GM12873 (cell line): ENCODE results near the gene NEB.

ENCODE experiments used
- CTCF ChIP-seq: IDR thresholded peaks from 2 replicates; pipeline ENCODE4 v1.5.1; 2012; ENCODE audit warnings: low read depth, mild to moderate bottlenecking, moderate library complexity, low read length, control low read depth; ENCODE audit not compliant: insufficient read depth; ENCODE audit errors: missing control alignments

NEB gene

GRCh38 chr2:151670346-151670745 lies 63.9 kb downstream of the NEB start:
- TF ChIP-seq CTCF = no peak

DNA sequence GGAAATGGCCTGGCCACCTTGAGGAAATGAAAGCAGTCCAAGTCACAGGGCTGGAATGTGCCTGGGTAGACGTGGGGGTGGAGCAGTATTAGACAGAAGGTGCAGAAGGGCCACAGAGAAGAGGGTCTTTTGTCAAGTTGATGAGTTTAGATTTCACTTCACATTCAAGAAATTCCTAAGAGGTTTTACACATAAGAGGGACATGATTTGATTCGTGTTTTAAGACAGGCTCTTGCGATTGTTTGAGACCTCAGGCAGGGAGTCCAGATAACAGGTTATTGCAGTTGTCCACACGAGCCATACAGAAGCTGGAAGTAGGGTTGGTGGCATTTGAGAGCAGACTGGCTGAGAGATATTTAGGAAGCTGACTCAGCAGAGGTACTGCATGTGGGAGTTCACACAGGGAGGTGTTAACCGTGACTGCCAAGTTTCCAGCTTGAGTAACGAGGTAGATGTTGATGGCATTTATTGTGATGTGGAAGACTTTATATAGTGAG lies 64.6 kb downstream of the NEB start:
- TF ChIP-seq CTCF = no peak

DNA sequence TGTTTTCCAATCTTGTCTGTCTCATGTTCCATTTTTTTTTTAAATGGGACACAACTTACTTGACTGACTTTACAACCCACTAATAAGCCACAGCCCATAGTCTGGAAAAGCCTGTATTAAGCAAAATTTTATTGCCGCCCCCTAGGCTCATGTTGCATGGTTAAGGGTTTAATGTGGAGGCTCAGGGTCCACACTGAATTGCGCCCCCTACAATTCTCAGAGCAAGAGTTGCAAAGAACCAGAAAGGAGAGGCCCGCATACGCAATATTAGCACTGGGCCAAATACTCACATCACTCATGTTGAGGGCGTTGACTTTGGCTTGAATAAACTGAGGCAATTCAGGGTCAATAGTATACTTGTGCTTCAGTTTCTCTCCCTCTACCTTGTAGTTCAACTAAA lies 65.5 kb downstream of the NEB start:
- TF ChIP-seq CTCF = no peak

DNA sequence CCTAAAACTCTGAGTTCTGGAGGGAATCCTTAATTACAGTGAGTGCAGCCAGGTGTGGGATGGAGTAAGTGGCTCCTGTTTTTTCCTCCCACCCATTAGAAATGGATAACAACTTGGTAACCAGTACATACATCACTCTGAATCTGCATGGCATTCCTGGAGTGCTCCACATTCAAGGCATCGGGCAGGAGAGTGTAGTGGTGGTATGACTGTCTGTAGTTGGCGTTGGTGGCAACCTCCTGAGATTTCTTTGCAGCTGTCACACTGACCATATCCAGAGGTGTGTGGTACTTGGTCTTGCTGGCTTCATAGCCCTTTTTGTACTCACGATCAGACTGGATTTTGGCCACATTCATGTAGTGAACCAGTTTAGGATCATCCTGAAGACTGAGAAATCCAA lies 68.3 kb downstream of the NEB start:
- TF ChIP-seq CTCF = no peak

- no peak for TF ChIP-seq CTCF
Observed at GRCh38 chr2:151664520-151664919, 69.8 kb downstream of the NEB start.

DNA sequence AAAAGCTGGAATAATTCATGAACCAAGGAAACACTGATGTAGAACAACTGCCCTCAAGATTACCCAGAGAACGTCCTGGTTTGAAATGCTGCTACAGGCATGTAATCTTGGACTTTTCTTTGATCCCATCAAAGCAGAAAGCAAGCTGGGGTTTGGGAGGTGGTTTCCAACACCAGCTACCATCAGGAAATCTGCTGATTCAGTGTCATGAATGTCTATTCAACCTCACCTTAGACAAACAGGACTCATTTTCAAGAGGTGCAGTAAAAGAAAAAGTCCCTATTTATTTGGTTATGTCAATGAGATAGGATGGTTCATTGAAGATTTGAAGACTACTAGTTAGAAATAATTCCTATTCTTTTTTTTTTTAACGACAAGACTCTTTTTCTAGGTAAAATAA lies 72.7 kb downstream of the NEB start:
- no peak for TF ChIP-seq CTCF

- no peak for TF ChIP-seq CTCF
Observed at GRCh38 chr2:151658081-151658480, 76.2 kb downstream of the NEB start.
